HEK293 (cell line): ENCODE measurements around the gene ART5.

Source experiments
- CTCF ChIA-PET: fragments of 350-600 bp; formaldehyde crosslinking; extraction: SDS; loops from one replicate; lab custom pipeline; 2021; ENCODE audit warnings: antibody characterized with exemption; lab: Yijun Ruan, JAX
- POLR2A ChIA-PET: fragments of 300-600 bp; formaldehyde crosslinking; extraction: SDS; loops from one replicate; lab custom pipeline; 2020; ENCODE audit warnings: antibody characterized with exemption, inconsistent platforms; lab: Yijun Ruan, JAX
- H3K27ac ChIP-seq: fragments of 200-500 bp; sonication (Bioruptor generic); 2 replicates; pipeline ENCODE4 v1.5.1; 2014; ENCODE audit warnings: low read depth, low read length, control low read depth, inconsistent platforms; ENCODE audit errors: extremely low read depth
- H3K36me3 ChIP-seq, 2 experiments: fragments of 200-500 bp in 1 of 2; sonication (Bioruptor generic) in 1 of 2; 1 replicate in 1 of 2; 2 replicates in 1 of 2; pipeline ENCODE4 v1.5.1; 2014 to 2017; ENCODE audit warnings: inconsistent platforms in 2 of 2, low read length in 2 of 2; ENCODE audit not compliant: control insufficient read depth in 2 of 2, insufficient read depth in 1 of 2
- H3K4me1 ChIP-seq: fragments of 200-500 bp; sonication (Bioruptor generic); 2 replicates; pipeline ENCODE4 v1.5.1; 2014; ENCODE audit warnings: mild to moderate bottlenecking, low read length, inconsistent platforms; ENCODE audit not compliant: control insufficient read depth, insufficient read depth
- H3K4me3 ChIP-seq: 2 replicates; pipeline ENCODE4 v1.5.1; 2011; ENCODE audit warnings: low read depth, mild to moderate bottlenecking, control low read depth, low read length, moderate library complexity
- H3K9me3 ChIP-seq: fragments of 200-500 bp; sonication (Bioruptor generic); 2 replicates; pipeline ENCODE4 v1.5.1; 2014; ENCODE audit warnings: low read depth, low read length, inconsistent platforms; ENCODE audit not compliant: control insufficient read depth, insufficient read depth
- BCL6B ChIP-seq: fragments of 450-650 bp; formaldehyde crosslinking; IDR thresholded peaks from 2 replicates; pipeline ENCODE4 v1.5.1; 2017; ENCODE audit warnings: missing biosample characterization, missing genetic modification characterization
- GLIS1 ChIP-seq: fragments of 450-650 bp; formaldehyde crosslinking; IDR thresholded peaks from 2 replicates; pipeline ENCODE4 v1.5.1; 2016; ENCODE audit warnings: missing biosample characterization, missing genetic modification characterization
- OSR2 ChIP-seq: fragments of 450-650 bp; formaldehyde crosslinking; IDR thresholded peaks from 2 replicates; pipeline ENCODE4 v1.5.1; 2016; ENCODE audit warnings: missing biosample characterization, missing genetic modification characterization
- PATZ1 ChIP-seq: fragments of 450-650 bp; formaldehyde crosslinking; IDR thresholded peaks from 2 replicates; pipeline ENCODE4 v1.5.1; 2016; ENCODE audit warnings: missing biosample characterization, missing genetic modification characterization
- SETDB1 ChIP-seq: IDR thresholded peaks from one replicate; pipeline ENCODE4 v1.6.1; 2017; ENCODE audit warnings: mild to moderate bottlenecking, low read length, moderate library complexity, mixed read lengths; ENCODE audit not compliant: insufficient read length
- SP7 ChIP-seq: fragments of 450-650 bp; formaldehyde crosslinking; IDR thresholded peaks from 2 replicates; pipeline ENCODE4 v1.5.1; 2016; ENCODE audit warnings: missing biosample characterization, missing genetic modification characterization
- ZBTB11 ChIP-seq: fragments of 450-650 bp; formaldehyde crosslinking; conservative IDR thresholded peaks from 2 replicates; pipeline ENCODE4 v1.5.1; 2016; ENCODE audit warnings: low read depth, missing biosample characterization, missing genetic modification characterization
- ZBTB21 ChIP-seq: fragments of 450-650 bp; formaldehyde crosslinking; IDR thresholded peaks from 2 replicates; pipeline ENCODE4 v1.5.1; 2017; ENCODE audit warnings: missing biosample characterization, missing genetic modification characterization
- ZBTB6 ChIP-seq: fragments of 450-650 bp; formaldehyde crosslinking; IDR thresholded peaks from 2 replicates; pipeline ENCODE4 v1.5.1; 2017; ENCODE audit warnings: missing biosample characterization, missing genetic modification characterization
- ZFP41 ChIP-seq: fragments of 450-650 bp; formaldehyde crosslinking; IDR thresholded peaks from 2 replicates; pipeline ENCODE4 v1.5.1; 2016; ENCODE audit warnings: missing biosample characterization, missing genetic modification characterization, borderline replicate concordance
- ZFP69B ChIP-seq: fragments of 450-650 bp; formaldehyde crosslinking; IDR thresholded peaks from 2 replicates; pipeline ENCODE4 v1.5.1; 2016; ENCODE audit warnings: missing biosample characterization, missing genetic modification characterization
- ZIC2 ChIP-seq: fragments of 450-650 bp; formaldehyde crosslinking; IDR thresholded peaks from 2 replicates; pipeline ENCODE4 v1.5.1; 2016; ENCODE audit warnings: missing biosample characterization, missing genetic modification characterization
- ZNF10 ChIP-seq: fragments of 450-650 bp; formaldehyde crosslinking; IDR thresholded peaks from 2 replicates; pipeline ENCODE4 v1.5.1; 2017; ENCODE audit warnings: missing biosample characterization, missing genetic modification characterization
- ZNF121 ChIP-seq: fragments of 450-650 bp; formaldehyde crosslinking; IDR thresholded peaks from 2 replicates; pipeline ENCODE4 v1.5.1; 2016; ENCODE audit warnings: missing biosample characterization, missing genetic modification characterization
- ZNF18 ChIP-seq: fragments of 450-650 bp; formaldehyde crosslinking; IDR thresholded peaks from 2 replicates; pipeline ENCODE4 v1.5.1; 2016; ENCODE audit warnings: missing biosample characterization, missing genetic modification characterization
- ZNF292 ChIP-seq: fragments of 450-650 bp; formaldehyde crosslinking; IDR thresholded peaks from 2 replicates; pipeline ENCODE4 v1.5.1; 2016; ENCODE audit warnings: low read depth, missing biosample characterization, missing genetic modification characterization, borderline replicate concordance
- ZNF354C ChIP-seq: fragments of 450-650 bp; formaldehyde crosslinking; IDR thresholded peaks from 2 replicates; pipeline ENCODE4 v1.5.1; 2016; ENCODE audit warnings: missing biosample characterization, missing genetic modification characterization, low read depth, borderline replicate concordance
- ZNF423 ChIP-seq: fragments of 450-650 bp; formaldehyde crosslinking; IDR thresholded peaks from 2 replicates; pipeline ENCODE4 v1.5.1; 2016; ENCODE audit warnings: missing biosample characterization, missing genetic modification characterization
- ZNF426 ChIP-seq: fragments of 450-650 bp; formaldehyde crosslinking; IDR thresholded peaks from 2 replicates; pipeline ENCODE4 v1.5.1; 2017; ENCODE audit warnings: missing biosample characterization, missing genetic modification characterization, mild to moderate bottlenecking, inconsistent platforms, moderate library complexity
- ZNF623 ChIP-seq: fragments of 450-650 bp; formaldehyde crosslinking; IDR thresholded peaks from 2 replicates; pipeline ENCODE4 v1.5.1; 2016; ENCODE audit warnings: missing biosample characterization, missing genetic modification characterization
- ZNF701 ChIP-seq: fragments of 450-650 bp; formaldehyde crosslinking; IDR thresholded peaks from 2 replicates; pipeline ENCODE4 v1.5.1; 2016; ENCODE audit warnings: missing biosample characterization, missing genetic modification characterization
- ZNF704 ChIP-seq: fragments of 450-650 bp; formaldehyde crosslinking; IDR thresholded peaks from 2 replicates; pipeline ENCODE4 v1.5.1; 2016; ENCODE audit warnings: missing biosample characterization, missing genetic modification characterization

Gene ART5

GRCh38 chr11:3623121-3623520 lies 18.7 kb downstream of the ART5 start:
- POLR2A ChIA-PET, result no interaction called here
- Histone ChIP-seq H3K9me3 (no peaks in the 10 kb centered on the region), H3K4me3 (no peak overlapping the region), H3K36me3 (no peaks in the 10 kb centered on the region), H3K27ac (no peak overlapping the region), H3K4me1 (no peaks in the 10 kb centered on the region)
- TF ChIP-seq ZNF423 (tag by site-specific recombination) (no peak), ZNF623 (no peak)
- CTCF ChIA-PET, result no interaction called here

- Histone ChIP-seq H3K27ac (no peak overlapping the region), H3K4me3 (no peak overlapping the region), H3K36me3 (no peaks in the 10 kb centered on the region), H3K4me1 (no peaks in the 10 kb centered on the region)
- CTCF ChIA-PET, result no interaction called here
- no peak for TF ChIP-seq ZNF426
- no peak for TF ChIP-seq ZBTB11 (tag by site-specific recombination)
- TF ChIP-seq OSR2, result no peak
- TF ChIP-seq PATZ1 (tag by site-specific recombination), result no peak
- no peak for TF ChIP-seq ZIC2
- TF ChIP-seq ZFP41 (tag by site-specific recombination), result no peak
- no peak for TF ChIP-seq ZBTB6 (tag by site-specific recombination)
- no peak for TF ChIP-seq ZNF121 (tag by site-specific recombination)
- TF ChIP-seq ZNF18, result no peak
- TF ChIP-seq ZNF354C (tag by site-specific recombination), result no peak
- TF ChIP-seq SETDB1, result no peak
- TF ChIP-seq GLIS1 (tag by site-specific recombination), result no peak
- TF ChIP-seq BCL6B (tag by site-specific recombination), result no peak
- no peak for TF ChIP-seq ZFP69B (tag by site-specific recombination)
- no peak for TF ChIP-seq ZNF292
- TF ChIP-seq ZNF10 (tag by site-specific recombination), result no peak
- no peak for TF ChIP-seq ZBTB21
- no peak for TF ChIP-seq ZNF704
- TF ChIP-seq ZNF701, result no peak
- no peak for TF ChIP-seq SP7 (tag by site-specific recombination)
- TF ChIP-seq, all 188 proteins: peak for 0
- no peaks in the 10 kb centered on the region for H3K9me3 ChIP-seq
- POLR2A ChIA-PET, result no interaction called here
Observed at GRCh38 chr11:3622521-3622920, 19.3 kb downstream of the ART5 start.
